Astrocyte of the cerebellum (primary cell): ENCODE results near the gene GAS2.

ENCODE experiments used
- DNase-seq: peaks from one replicate; pipeline ENCODE4 v3.0.0-alpha.2; 2011; ENCODE audit warnings: low read depth
- H3K4me3 ChIP-seq: 2 replicates; pipeline ENCODE4 v1.5.1; 2011; ENCODE audit warnings: mild to moderate bottlenecking, low read depth, low read length, moderate library complexity
- in situ Hi-C: cut with HindIII; loops from 2 replicates; pipeline ENCODE4 v1.10.0; 2017; ENCODE audit warnings: low sequenced_read_pairs
- TF ChIP-seq, protein P1 (sequence below): IDR thresholded peaks from 2 replicates; pipeline ENCODE4 v1.5.1; 2012; ENCODE audit warnings: low read length, low read depth, moderate library complexity, mild to moderate bottlenecking; ENCODE audit errors: missing control alignments

Gene GAS2

DNA sequence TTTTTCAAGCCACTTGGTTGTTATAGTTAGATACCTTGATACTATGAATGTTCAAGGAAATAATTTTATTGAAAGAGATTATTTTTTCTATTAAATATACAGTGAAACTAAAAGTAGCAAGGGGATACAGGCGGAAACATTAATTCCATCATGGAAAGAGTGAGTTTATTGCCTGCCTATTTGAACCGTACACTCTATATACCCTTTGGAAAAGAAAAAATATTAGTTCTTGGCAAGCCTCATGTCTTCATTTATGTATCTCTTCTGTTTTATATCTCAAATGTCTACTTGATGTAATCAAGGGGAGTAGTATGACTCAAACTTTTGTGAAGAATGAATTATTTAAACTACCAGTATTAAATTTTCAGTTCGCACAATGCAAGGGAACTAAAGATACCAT, 54.0 kb downstream of the GAS2 start:
- DNase-seq, result no peak
- in situ Hi-C loops, result no loop called here
- TF ChIP-seq, protein P1, sequence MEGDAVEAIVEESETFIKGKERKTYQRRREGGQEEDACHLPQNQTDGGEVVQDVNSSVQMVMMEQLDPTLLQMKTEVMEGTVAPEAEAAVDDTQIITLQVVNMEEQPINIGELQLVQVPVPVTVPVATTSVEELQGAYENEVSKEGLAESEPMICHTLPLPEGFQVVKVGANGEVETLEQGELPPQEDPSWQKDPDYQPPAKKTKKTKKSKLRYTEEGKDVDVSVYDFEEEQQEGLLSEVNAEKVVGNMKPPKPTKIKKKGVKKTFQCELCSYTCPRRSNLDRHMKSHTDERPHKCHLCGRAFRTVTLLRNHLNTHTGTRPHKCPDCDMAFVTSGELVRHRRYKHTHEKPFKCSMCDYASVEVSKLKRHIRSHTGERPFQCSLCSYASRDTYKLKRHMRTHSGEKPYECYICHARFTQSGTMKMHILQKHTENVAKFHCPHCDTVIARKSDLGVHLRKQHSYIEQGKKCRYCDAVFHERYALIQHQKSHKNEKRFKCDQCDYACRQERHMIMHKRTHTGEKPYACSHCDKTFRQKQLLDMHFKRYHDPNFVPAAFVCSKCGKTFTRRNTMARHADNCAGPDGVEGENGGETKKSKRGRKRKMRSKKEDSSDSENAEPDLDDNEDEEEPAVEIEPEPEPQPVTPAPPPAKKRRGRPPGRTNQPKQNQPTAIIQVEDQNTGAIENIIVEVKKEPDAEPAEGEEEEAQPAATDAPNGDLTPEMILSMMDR, result no peak

DNA sequence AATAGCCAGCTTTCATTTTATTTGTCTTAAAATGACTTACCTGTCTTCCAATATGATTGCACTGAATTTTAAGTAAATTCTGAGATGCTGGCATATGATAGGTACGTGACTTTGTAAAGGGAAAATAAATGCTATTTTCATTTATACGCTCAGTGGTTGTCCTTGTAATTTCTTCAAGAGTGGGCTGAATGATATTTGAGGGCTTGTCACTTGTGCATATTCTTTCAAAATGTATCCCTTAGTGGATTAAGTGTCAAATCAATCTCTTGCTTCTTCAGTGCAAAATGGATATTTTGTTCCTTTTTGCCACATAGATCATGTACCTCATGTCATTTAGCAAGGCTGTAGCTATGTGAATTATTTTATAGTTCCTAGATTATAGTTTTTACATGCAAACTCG, 56.9 kb downstream of the GAS2 start:
- TF ChIP-seq, protein P1, result no peak
- H3K4me3 ChIP-seq, result no peak overlapping the region
- no peak for DNase-seq
- in situ Hi-C loops, result no loop called here

More for the DNA sequence above, 54.0 kb downstream of the GAS2 start:
- H3K4me3 ChIP-seq, result no peak overlapping the region

DNA sequence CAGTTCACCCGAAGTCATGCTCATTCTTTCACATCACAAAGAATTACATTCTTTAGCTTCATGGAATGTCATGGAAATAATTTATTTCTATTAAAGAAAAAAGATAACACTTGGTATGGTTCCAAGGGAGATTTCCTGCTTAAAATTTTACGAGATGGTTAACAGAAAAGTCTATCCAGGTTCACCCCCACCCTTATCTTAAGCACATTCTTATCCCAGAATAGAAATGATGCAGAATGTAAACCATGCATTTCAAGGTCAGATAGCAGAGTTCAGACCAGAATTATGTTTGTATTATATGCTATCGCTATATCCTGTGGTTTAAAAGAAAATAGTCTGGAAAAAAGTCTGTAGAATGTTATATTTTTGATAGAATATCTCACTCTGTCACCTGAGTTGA, 58.7 kb downstream of the GAS2 start:
- no peak overlapping the region for H3K4me3 ChIP-seq
- DNase-seq, result no peak
- TF ChIP-seq, protein P1, result no peak
- in situ Hi-C loops, result no loop called here

DNA sequence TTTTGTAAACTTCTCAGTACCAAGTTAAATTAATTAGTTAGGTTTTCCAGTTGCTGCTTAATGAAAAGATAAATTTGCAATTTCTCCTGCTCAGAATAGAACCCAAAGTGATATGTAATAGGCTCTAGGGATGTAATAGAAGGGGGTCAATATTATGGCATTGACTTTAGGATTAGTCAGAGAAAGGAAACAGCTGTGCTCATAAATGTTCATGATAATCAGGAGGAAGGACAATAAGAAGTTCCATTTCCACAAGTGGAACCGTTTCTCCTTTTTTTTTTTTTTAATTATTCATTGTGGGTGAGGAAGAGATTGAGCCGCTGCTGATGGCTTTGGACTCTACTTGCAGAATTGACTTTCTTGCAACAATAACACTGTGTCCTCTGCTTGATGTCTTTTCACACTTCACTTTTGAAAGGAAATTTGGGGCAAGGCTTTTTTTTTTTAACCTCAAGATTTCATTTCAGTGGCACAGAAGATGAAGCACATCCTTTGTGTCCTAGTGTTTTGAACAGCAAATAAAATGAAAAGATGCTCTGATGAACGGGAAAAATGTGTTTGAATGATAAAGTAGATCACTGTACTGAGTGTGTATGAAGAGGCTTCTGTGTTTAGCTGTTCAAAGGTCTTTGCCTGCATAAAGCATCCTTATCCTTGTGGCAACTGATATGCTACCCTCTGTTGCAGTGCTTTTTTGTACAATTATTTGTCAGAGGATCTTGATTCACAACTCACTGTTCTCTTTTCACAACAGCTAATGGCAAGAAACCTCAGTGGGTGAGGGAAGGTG, 62.4 kb downstream of the GAS2 start:
- H3K4me3 ChIP-seq, result no peak overlapping the region
- in situ Hi-C loops, result no loop called here
- DNase-seq, result no peak
- TF ChIP-seq, protein P1, result no peak

DNA sequence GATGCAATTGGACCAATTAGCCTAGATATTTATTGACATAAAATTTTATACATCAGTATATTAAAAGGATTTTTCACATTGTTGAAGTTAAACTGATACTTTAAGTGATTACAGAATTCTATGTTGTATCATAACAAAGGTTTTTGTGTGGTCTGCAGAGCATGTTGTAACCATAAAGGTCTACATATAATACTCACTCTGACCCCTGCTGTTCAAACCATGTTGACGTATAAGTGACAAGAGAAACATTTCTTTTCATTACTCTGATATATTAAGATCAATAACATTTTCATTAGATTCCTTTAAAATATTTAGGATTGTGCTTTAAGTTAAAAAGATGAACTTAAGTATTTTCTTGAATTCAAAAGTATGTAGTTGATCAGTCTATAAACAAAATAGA, 63.9 kb downstream of the GAS2 start:
- TF ChIP-seq, protein P1, result no peak
- DNase-seq, result no peak
- H3K4me3 ChIP-seq, result no peak overlapping the region
- in situ Hi-C loops, result no loop called here

DNA sequence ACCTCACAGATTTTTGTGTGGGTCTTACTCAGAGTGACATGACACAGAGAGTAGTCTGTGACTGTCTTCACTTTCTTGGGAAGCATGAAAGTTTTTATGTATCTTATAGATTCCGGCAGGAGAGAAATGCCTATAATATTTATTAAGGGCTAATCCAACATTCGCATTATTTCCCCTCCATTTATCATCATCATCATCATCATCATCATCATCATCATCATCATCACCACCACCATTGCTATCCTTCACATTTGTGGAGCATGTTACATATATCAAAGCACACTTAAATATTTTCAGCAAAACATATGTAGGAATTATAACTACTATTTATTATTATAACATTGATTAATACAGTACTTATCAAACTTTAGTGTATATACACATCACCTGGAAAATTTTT, 66.2 kb downstream of the GAS2 start:
- TF ChIP-seq, protein P1, result no peak
- in situ Hi-C loops, result no loop called here
- no peak for DNase-seq
- no peak overlapping the region for H3K4me3 ChIP-seq
